GM21737 (cell line): ENCODE data around the gene PLXNB1.
"Not testable (repeated sequence)": the region's sequence is repeated elsewhere in the genome, so short reads cannot be mapped to it uniquely, and the experiment has no call there.

Source experiments
- ATAC-seq: cut with Tn5 transposase; IDR thresholded peaks from one replicate; pipeline ENCODE4 v1.9.1; 2021; ENCODE audit warnings: mild to moderate bottlenecking, moderate library complexity; ENCODE audit not compliant: unreplicated experiment

The PLXNB1 gene

DNA sequence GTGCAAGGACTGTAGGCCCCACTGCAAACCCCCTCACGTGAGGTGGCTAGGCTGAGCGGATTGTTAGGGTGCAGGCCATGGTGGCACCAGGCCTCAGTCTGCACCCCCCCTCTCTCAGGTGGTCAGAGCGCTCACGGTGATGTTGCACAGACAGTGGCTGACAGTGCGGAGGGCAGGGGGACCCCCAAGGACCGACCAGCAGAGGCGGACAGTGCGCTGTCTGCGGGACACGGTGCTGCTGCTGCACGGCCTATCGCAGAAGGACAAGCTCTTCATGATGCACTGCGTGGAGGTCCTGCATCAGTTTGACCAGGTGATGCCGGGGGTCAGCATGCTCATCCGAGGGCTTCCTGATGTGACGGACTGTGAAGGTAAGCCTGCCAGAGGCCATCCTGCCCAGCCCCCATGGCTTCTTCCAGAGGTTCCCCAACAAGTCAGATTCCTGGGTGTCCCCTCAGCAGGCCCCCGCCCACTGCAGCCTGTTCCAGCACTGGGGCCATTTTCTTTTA lies 34.9 kb upstream of the PLXNB1 start:
- no peak for ATAC-seq

DNA sequence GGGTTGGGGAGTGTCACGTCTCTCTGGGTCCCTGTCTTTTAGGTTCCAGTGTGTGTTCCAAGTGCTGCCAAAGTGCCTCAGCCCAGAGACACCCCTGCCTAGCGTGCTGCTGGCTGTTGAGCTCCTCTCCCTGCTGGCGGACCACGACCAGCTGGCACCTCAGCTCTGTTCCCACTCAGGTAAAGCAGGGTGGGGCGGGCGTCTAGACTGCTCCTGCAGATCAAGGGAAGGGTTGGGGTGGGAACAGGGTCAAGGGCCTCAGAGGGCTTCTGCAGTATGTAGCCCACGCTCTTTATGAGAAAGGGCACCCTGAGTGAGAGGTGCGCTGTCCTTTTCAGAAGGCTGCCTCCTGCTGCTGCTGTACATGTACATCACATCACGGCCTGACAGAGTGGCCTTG lies 33.8 kb upstream of the PLXNB1 start:
- no peak for ATAC-seq

- ATAC-seq: not testable (repeated sequence)
These were observed 31.9 kb upstream of the PLXNB1 start for GRCh38 chr3:48461767-48462166.

GRCh38 chr3:48460517-48460902 lies 30.6 kb upstream of the PLXNB1 start:
- ATAC-seq: no peak

- ATAC-seq: no peak
These were observed 30.1 kb upstream of the PLXNB1 start for GRCh38 chr3:48459773-48460516.

DNA sequence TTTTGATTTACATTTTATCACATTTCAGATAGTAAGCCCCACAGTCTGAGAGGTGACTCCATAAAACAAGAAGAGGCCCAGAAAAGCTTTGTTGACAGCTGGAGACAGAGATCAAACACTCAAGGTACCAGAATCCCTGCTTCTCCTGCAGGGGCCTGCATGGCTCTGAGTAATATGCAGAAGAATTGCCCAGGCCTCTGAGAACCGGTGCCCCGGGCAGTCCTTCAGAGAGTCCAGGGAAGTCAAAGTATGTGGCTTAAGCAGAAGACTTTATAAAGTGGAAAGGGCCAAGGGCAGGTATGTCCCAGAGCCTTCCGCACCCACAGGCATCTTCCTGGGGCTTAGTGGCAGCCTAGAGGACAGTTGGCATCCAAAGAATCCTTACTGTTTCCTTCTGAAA lies 29.4 kb upstream of the PLXNB1 start:
- ATAC-seq: no peak

DNA sequence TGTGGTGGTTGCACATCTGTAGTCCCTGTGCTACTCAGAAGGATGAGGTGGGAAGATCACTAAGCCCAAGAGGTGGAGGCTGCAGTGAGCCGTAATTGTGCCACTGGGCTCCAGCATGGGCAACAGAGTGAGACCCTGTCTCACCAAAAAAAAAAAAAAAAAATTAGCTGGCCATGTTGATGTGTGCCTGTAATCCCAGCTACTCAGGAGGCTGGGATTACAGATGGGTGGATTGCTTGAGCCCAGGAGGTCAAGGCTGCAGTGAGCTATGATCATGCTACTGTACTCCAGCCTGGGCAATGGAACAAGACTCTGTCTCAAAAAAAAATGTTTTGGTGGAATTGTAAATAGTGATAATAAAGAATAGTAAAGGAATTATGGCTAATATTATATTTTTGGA lies 26.6 kb upstream of the PLXNB1 start:
- ATAC-seq: no peak

- ATAC-seq: no peak
These were observed 21.4 kb upstream of the PLXNB1 start for GRCh38 chr3:48451270-48451669.

DNA sequence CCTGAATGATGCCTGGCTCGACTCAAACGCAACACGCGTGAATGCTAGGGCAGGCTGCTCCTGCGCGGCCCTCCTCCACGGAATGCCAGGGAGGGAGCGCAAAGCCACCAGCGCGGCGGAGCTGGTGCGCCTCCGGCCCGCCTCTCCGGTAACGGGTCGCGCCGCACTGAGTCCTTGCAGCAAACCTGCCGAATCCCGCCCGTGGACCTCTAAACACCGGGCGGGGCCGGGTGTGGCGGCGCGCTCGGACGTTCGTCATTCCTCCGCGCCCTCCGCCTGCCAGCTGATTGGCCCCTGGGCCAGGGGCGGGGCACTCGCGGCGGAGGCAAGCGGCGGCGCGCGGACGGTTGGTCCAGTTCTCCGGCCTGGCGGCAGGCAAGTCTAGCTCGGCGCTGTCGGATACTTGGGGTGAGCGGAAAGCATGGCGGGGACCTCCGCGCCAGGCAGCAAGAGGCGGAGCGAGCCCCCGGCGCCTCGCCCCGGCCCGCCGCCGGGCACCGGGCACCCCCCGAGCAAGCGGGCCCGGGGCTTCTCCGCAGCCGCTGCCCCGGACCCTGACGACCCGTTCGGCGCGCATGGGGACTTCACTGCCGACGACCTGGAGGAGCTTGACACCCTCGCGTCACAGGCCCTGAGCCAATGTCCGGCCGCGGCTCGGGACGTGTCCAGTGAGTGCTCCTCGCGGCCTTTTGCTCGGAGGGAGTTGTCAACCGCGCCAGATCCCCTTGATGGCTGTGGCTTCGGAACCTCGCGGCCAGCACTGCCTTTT lies 16.7 kb upstream of the PLXNB1 start, which contains the start of gene ATRIP:
TSS of gene ATRIP (plus strand) at position 313 of the 769 bp plus-strand sequence. CDS start at position 422, 109 bp downstream.
- peak; percentile 79 for ATAC-seq

DNA sequence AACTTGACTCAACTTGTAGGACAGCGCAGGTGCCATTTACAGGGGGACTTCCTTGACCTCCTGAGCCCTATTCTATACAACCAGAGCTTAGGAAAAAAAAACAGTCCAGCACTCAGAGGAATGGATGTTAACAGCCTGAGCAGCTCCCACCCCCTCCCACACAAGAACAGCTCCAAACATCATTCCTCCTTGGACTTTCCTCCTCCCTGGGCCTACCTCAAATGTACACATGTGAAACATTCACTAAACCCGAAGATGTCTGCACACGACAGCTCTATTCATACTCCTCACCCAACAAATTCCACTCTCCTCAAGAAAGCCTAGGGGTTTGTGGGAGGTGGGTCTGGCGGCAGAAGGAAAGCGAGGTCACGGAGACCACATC lies 16.1 kb upstream of the PLXNB1 start:
- no peak for ATAC-seq

DNA sequence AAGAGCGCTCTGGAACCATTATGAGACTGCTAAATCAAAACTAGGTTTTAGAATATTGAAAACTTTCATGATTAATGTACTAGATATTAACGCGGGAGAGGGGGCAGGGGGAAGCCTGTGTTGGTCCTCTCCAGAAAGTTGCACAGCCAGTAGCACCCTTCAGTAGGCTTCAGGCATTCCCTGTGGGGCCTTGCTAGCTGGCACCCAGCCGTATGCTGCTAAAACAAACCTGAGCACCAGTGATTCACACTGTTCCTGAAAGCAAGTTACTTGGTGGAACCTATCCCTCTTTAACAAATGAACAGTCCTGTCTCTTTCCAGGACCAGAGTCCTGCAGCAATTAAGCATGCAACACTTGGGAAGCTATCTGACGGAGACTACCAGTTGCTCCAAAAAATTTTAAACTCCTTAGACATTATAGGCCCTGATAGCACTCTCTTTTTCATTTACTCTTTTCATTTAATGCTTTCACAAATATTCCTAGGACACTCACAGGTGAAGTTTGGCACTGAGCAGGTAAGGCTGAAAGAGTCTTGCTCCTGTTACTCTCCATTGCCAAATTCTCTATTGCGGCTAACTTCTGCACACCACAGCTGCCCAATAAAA lies 15.5 kb upstream of the PLXNB1 start:
- ATAC-seq: no peak

GRCh38 chr3:48441940-48442339 lies 12.1 kb upstream of the PLXNB1 start:
- ATAC-seq: no peak

GRCh38 chr3:48440590-48440958 lies 10.7 kb upstream of the PLXNB1 start:
- ATAC-seq: no peak

DNA sequence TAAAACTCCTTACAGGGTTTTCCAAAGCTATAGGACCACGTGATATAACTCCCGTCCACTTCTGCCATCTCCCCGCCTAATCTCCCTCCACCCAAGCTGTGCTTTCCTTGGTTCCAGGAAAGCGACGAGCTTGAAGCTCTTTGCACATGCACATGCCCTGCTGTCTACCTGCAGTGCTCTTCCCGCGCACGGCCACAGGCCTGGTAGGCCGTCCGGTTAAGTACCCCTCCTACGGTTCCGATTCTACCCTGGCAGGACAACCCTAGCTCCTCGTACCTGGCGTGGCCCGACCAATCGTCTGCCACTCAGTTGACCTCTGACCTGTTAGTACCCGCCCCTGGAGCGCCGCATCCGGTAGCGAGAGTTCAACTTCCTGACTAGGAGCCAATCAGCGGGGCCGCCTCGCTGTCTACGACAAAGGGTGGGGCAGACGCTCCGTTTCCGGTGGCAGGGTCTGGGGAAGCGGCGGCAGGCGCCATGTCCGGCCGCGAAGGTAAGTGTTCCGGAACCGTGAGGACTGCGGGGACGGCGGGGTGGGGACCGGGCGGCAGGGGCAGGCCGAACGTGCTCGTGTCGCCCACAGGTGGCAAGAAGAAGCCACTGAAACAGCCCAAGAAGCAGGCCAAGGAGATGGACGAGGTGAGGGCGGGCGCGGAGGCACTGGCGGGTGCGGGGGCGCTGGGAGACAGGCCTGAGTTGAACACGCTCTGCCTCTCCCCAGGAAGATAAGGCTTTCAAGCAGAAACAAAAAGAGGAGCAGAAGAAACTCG lies 10.1 kb upstream of the PLXNB1 start, which contains the start of the genes CCDC51 and TMA7:
TSS of gene CCDC51 (minus strand) at position 300 of the 770 bp plus-strand sequence. CDS start 4,991 bp downstream, outside the sequence.
TSS of gene TMA7 (plus strand) at position 438 of the 770 bp plus-strand sequence. CDS start at position 478, 40 bp downstream.
- peak; percentile 92 for ATAC-seq

DNA sequence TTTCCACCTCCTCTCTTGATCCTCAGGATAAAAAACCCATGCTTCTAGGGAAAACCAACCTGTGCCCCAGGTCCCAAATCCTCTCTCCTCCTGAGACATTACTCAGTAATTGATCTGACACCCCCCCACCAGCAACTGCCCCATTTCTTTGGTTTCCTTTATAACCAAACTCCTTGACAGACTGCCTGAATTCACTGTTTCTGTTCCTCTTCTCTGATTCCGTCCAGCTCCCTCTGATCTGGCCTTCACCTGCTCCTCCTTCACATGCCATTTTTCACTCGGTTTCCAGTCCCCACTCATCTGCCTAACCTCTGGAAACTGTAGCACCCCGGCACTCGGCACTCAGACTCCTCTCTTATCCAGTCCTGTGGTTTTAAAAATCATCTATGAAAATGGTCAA lies 7.9 kb upstream of the PLXNB1 start:
- no peak for ATAC-seq

- no peak for ATAC-seq
These were observed 7.0 kb upstream of the PLXNB1 start for GRCh38 chr3:48436855-48437254.

GRCh38 chr3:48436477-48436787 lies 6.5 kb upstream of the PLXNB1 start:
- ATAC-seq: no peak

DNA sequence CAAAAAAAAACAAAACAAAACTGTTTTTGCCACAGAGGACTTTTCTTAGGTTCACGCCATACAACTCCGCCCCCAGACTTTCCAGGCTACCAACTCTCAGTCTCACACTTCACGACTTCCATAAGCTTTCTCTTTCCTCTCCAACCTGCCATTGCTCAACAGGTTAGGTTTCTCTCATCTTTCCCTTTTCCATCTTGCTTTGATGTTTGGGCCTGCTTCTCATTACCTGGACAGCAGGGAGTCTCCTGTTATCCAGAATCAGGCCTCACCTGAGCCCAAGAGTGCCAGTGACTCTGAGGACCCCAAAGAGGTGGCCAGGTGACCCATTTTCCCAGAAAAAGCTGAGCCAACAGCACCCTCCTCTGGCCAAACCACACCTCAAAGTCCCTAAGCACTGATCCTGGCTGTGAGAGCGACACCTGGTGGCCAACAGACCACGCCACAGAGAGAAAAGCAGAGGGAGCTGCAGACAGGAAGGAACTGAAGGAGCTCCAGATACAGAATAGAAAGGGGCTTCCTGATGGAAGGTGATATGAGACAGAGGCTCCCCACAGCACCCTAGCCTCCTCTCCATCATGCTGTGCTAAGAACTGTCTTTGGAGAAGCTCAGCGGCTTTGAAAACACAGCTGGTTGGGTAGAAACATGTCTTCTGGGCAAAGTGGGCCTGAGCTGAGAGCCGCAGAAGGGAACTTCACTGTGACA lies 6.0 kb upstream of the PLXNB1 start:
- no peak for ATAC-seq

- no peak for ATAC-seq
These were observed 5.3 kb upstream of the PLXNB1 start for GRCh38 chr3:48435223-48435595.

GRCh38 chr3:48434591-48435222 lies 4.8 kb upstream of the PLXNB1 start:
- ATAC-seq: no peak
